ENCODE data around the gene PLEKHA6.

Gene PLEKHA6

DNA sequence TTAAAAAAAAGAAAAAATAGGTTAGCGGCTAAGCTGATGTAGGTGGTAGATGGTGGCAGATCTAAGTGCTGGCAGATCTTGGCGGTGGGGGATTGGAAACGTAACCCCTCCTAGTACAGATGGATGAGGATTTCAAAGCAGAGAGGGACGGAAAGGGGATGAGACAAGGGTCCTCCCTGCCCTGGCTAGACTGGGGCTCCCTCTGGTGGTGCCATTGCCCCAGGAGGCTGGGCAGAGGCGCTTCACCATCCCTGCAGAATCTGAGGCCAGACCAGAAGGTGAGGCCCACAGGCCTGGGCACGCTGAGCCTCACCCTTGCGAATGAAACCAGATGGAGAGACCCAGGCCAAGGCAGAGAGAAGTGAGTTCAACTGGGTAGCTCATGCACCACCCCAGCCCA lies 7.0 kb upstream of the PLEKHA6 start:
- no peak overlapping the region for H3K9ac ChIP-seq (ENCODE audit: low read length)
- H2BK120ac ChIP-seq (ENCODE audit: low read depth, low read length): no peak overlapping the region
- 84% methylated on average over 7 of the region's 7 CpGs for WGBS
- no peak overlapping the region for H3K4me3 ChIP-seq (ENCODE audit: insufficient read depth in 1 of 2, low read depth in 1 of 2, low read length in 2 of 2)
- DNase-seq: no peak
- no peak overlapping the region for H2BK12ac ChIP-seq (ENCODE audit: low read length in 2 of 2)
- no peak overlapping the region for H4K91ac ChIP-seq (ENCODE audit: low read length)
- no peak overlapping the region for H4K8ac ChIP-seq (ENCODE audit: low read length)
- H2AFZ ChIP-seq (ENCODE audit: low read depth, low read length): no peak overlapping the region
- H3K4ac ChIP-seq (ENCODE audit: low read depth in 1 of 2, low read length in 2 of 2): no peak overlapping the region
- H2BK5ac ChIP-seq (ENCODE audit: low read depth, low read length, poor library complexity, severe bottlenecking): no peak overlapping the region
- no peaks in the 10 kb centered on the region for H3K9me3 ChIP-seq (ENCODE audit: control insufficient read depth, low read length)
- peaks cover 0 to 3% of the 10 kb centered on the region in 2 experiments for H3K36me3 ChIP-seq (ENCODE audit: control insufficient read depth in 1 of 2, insufficient read depth in 2 of 2, low read depth in 1 of 2, low read length in 2 of 2)
- H3K23ac ChIP-seq (ENCODE audit: low read length in 2 of 2): no peak overlapping the region
- H3K27me3 ChIP-seq (ENCODE audit: control insufficient read depth in 1 of 2, insufficient read depth in 1 of 2, low read length in 2 of 2): peaks cover 68 to 91% of the 10 kb centered on the region in 2 experiments
- H3K4me1 ChIP-seq (ENCODE audit: control insufficient read depth, insufficient read depth, low read depth, low read length): peaks cover 5% of the 10 kb centered on the region
- no peak overlapping the region for H3K27ac ChIP-seq (ENCODE audit: low read length, poor library complexity, severe bottlenecking)
- H3K18ac ChIP-seq (ENCODE audit: low read depth in 1 of 2, low read length in 2 of 2): no peak overlapping the region
- no peak overlapping the region for H3K4me2 ChIP-seq (ENCODE audit: low read length, poor library complexity, severe bottlenecking)
- H3K79me1 ChIP-seq (replicated peaks; ENCODE audit: low read length, poor library complexity, severe bottlenecking): no peaks in the 10 kb centered on the region
- H3K14ac ChIP-seq (ENCODE audit: low read length in 2 of 2): no peak overlapping the region
- H2AK5ac ChIP-seq (ENCODE audit: low read length, severe bottlenecking): no peak overlapping the region
- H2BK15ac ChIP-seq (ENCODE audit: low read depth, poor library complexity, severe bottlenecking): no peak overlapping the region

DNA sequence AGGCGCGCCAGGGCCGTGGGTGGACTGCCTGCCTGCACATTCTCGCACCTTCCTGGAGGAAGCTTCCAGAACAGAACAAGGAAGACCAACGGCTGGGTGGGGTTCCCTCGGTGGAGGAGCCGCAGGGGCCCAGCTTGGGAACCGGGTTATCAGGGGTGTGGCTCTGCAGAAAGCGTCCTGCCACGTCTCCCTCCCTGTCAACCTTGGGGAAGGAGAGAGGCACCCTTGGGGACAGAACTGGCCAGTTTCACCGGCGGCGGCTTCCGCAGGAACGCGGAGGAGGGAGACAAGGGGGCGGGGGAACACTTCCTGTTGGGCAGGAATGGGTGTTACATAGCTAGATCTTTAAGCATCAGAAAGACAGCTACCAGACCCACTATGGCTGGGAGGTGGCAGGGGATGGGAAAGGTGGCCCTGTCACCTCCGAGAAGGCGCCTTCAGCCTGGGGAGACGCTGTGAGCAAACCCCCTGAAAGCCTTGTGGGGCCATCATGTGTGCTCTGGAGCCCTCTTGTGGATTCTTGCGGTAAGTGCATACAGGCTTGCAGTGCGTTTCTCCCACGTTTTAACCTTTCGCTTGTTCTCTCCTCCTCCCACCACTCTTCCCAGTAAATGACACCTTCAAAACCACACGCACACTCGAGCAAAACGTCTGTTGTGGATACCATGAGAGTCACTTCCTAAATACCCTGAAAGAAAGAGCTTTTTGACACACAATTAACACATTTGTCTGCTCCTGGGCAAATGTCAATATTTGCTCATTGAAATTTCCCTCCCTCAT lies 3.8 kb upstream of the PLEKHA6 start:
- peaks cover 68 to 89% of the 10 kb centered on the region in 2 experiments for H3K27me3 ChIP-seq (ENCODE audit: control insufficient read depth in 1 of 2, insufficient read depth in 1 of 2, low read length in 2 of 2)
- H3K4me3 ChIP-seq (ENCODE audit: insufficient read depth in 1 of 2, low read depth in 1 of 2, low read length in 2 of 2): peak overlapping the region; percentile 51 to 75
- H2AFZ ChIP-seq (ENCODE audit: low read depth, low read length): peak overlapping the region; percentile 57
- H3K18ac ChIP-seq (ENCODE audit: low read depth in 1 of 2, low read length in 2 of 2): peak overlapping the region; percentile 94 to 98
- H4K8ac ChIP-seq (ENCODE audit: low read length): peak overlapping the region; percentile 99
- peak overlapping the region; percentile 80 to 90 for H3K4ac ChIP-seq (ENCODE audit: low read depth in 1 of 2, low read length in 2 of 2)
- H3K14ac ChIP-seq (ENCODE audit: low read length in 2 of 2): peak overlapping the region in 1 of 2 experiments; percentile 48
- H2AK5ac ChIP-seq (ENCODE audit: low read length, severe bottlenecking): no peak overlapping the region
- no peaks in the 10 kb centered on the region for H3K9me3 ChIP-seq (ENCODE audit: control insufficient read depth, low read length)
- H3K79me1 ChIP-seq (replicated peaks; ENCODE audit: low read length, poor library complexity, severe bottlenecking): no peaks in the 10 kb centered on the region
- H2BK12ac ChIP-seq (ENCODE audit: low read length in 2 of 2): peak overlapping the region; percentile 79 to 84
- peaks cover 11% of the 10 kb centered on the region for H3K4me1 ChIP-seq (ENCODE audit: control insufficient read depth, insufficient read depth, low read depth, low read length)
- no peak overlapping the region for H2BK5ac ChIP-seq (ENCODE audit: low read depth, low read length, poor library complexity, severe bottlenecking)
- H3K4me2 ChIP-seq (ENCODE audit: low read length, poor library complexity, severe bottlenecking): peak overlapping the region; percentile 93
- 9% methylated on average over 26 of the region's 27 CpGs for WGBS
- peak overlapping the region; percentile 69 for H3K9ac ChIP-seq (ENCODE audit: low read length)
- H4K91ac ChIP-seq (ENCODE audit: low read length): peak overlapping the region; percentile 92
- H3K27ac ChIP-seq (ENCODE audit: low read length, poor library complexity, severe bottlenecking): no peak overlapping the region
- H3K36me3 ChIP-seq (ENCODE audit: control insufficient read depth in 1 of 2, insufficient read depth in 2 of 2, low read depth in 1 of 2, low read length in 2 of 2): peaks cover 0 to 3% of the 10 kb centered on the region in 2 experiments
- DNase-seq: peak; percentile 79
- H2BK120ac ChIP-seq (ENCODE audit: low read depth, low read length): peak overlapping the region; percentile 96
- peak overlapping the region; percentile 98 for H2BK15ac ChIP-seq (ENCODE audit: low read depth, poor library complexity, severe bottlenecking)
- peak overlapping the region in 1 of 2 experiments; percentile 65 for H3K23ac ChIP-seq (ENCODE audit: low read length in 2 of 2)

GRCh38 chr1:204362984-204363334 lies 3.2 kb upstream of the PLEKHA6 start:
- peak overlapping the region; percentile 57 for H2AFZ ChIP-seq (ENCODE audit: low read depth, low read length)
- H2AK5ac ChIP-seq (ENCODE audit: low read length, severe bottlenecking): no peak overlapping the region
- H3K79me1 ChIP-seq (replicated peaks; ENCODE audit: low read length, poor library complexity, severe bottlenecking): no peaks in the 10 kb centered on the region
- peak overlapping the region; percentile 3 to 75 for H3K4me3 ChIP-seq (ENCODE audit: insufficient read depth in 1 of 2, low read depth in 1 of 2, low read length in 2 of 2)
- DNase-seq: no peak
- no peak overlapping the region for H2BK5ac ChIP-seq (ENCODE audit: low read depth, low read length, poor library complexity, severe bottlenecking)
- H3K9me3 ChIP-seq (ENCODE audit: control insufficient read depth, low read length): no peaks in the 10 kb centered on the region
- peaks cover 71 to 89% of the 10 kb centered on the region in 2 experiments for H3K27me3 ChIP-seq (ENCODE audit: control insufficient read depth in 1 of 2, insufficient read depth in 1 of 2, low read length in 2 of 2)
- H2BK12ac ChIP-seq (ENCODE audit: low read length in 2 of 2): peak overlapping the region; percentile 79 to 84
- peak overlapping the region; percentile 96 for H2BK120ac ChIP-seq (ENCODE audit: low read depth, low read length)
- peaks cover 0 to 3% of the 10 kb centered on the region in 2 experiments for H3K36me3 ChIP-seq (ENCODE audit: control insufficient read depth in 1 of 2, insufficient read depth in 2 of 2, low read depth in 1 of 2, low read length in 2 of 2)
- peak overlapping the region; percentile 92 for H4K91ac ChIP-seq (ENCODE audit: low read length)
- H3K14ac ChIP-seq (ENCODE audit: low read length in 2 of 2): no peak overlapping the region
- H2BK15ac ChIP-seq (ENCODE audit: low read depth, poor library complexity, severe bottlenecking): peak overlapping the region; percentile 98
- H3K27ac ChIP-seq (ENCODE audit: low read length, poor library complexity, severe bottlenecking): no peak overlapping the region
- peak overlapping the region; percentile 93 for H3K4me2 ChIP-seq (ENCODE audit: low read length, poor library complexity, severe bottlenecking)
- H4K8ac ChIP-seq (ENCODE audit: low read length): peak overlapping the region; percentile 99
- H3K23ac ChIP-seq (ENCODE audit: low read length in 2 of 2): peak overlapping the region in 1 of 2 experiments; percentile 65
- H3K4me1 ChIP-seq (ENCODE audit: control insufficient read depth, insufficient read depth, low read depth, low read length): peaks cover 11% of the 10 kb centered on the region
- peak overlapping the region; percentile 80 to 90 for H3K4ac ChIP-seq (ENCODE audit: low read depth in 1 of 2, low read length in 2 of 2)
- peak overlapping the region; percentile 94 to 98 for H3K18ac ChIP-seq (ENCODE audit: low read depth in 1 of 2, low read length in 2 of 2)
- WGBS: 71% methylated on average over 11 of the region's 11 CpGs
- peak overlapping the region; percentile 69 for H3K9ac ChIP-seq (ENCODE audit: low read length)

DNA sequence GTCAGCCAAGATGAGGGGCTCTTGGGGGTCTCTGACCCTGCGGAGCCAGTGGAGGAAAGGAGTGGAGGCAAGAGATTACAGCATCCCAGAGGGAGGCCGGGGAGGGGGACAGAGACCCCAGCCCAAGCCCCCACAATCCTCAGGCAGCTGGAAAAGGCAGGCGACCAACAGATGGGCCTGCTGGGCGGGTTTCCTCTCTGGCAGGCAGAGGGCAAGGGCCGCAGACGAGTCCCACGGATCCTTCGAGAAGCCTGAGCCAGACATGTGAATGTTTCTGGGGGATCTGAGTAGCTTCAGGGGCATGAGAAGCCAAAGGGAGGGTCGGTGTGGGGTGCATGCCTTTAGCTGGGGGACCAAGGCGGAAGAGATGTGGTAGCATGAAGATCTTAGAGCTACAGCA lies 2.1 kb upstream of the PLEKHA6 start:
- Histone ChIP-seq H3K27ac (ENCODE audit: low read length, poor library complexity, severe bottlenecking) (no peak overlapping the region), H2BK12ac (ENCODE audit: low read length in 2 of 2) (peak overlapping the region in 1 of 2 experiments; percentile 15), H4K8ac (ENCODE audit: low read length) (no peak overlapping the region), H2BK15ac (ENCODE audit: low read depth, poor library complexity, severe bottlenecking) (no peak overlapping the region), H2BK5ac (ENCODE audit: low read depth, low read length, poor library complexity, severe bottlenecking) (no peak overlapping the region), H3K18ac (ENCODE audit: low read depth in 1 of 2, low read length in 2 of 2) (no peak overlapping the region), H3K4me3 (ENCODE audit: insufficient read depth in 1 of 2, low read depth in 1 of 2, low read length in 2 of 2) (no peak overlapping the region), H2AFZ (ENCODE audit: low read depth, low read length) (no peak overlapping the region), H3K27me3 (ENCODE audit: control insufficient read depth in 1 of 2, insufficient read depth in 1 of 2, low read length in 2 of 2) (peaks cover 78% of the 10 kb centered on the region in 2 experiments), H2BK120ac (ENCODE audit: low read depth, low read length) (no peak overlapping the region), H3K9me3 (ENCODE audit: control insufficient read depth, low read length) (no peaks in the 10 kb centered on the region), H2AK5ac (ENCODE audit: low read length, severe bottlenecking) (no peak overlapping the region), H3K9ac (ENCODE audit: low read length) (no peak overlapping the region), H3K14ac (ENCODE audit: low read length in 2 of 2) (no peak overlapping the region), H3K4me1 (ENCODE audit: control insufficient read depth, insufficient read depth, low read depth, low read length) (peaks cover 11% of the 10 kb centered on the region), H4K91ac (ENCODE audit: low read length) (no peak overlapping the region), H3K36me3 (ENCODE audit: control insufficient read depth in 1 of 2, insufficient read depth in 2 of 2, low read depth in 1 of 2, low read length in 2 of 2) (peaks cover 0 to 3% of the 10 kb centered on the region in 2 experiments), H3K23ac (ENCODE audit: low read length in 2 of 2) (no peak overlapping the region), H3K79me1 (replicated peaks; ENCODE audit: low read length, poor library complexity, severe bottlenecking) (no peaks in the 10 kb centered on the region), H3K4ac (ENCODE audit: low read depth in 1 of 2, low read length in 2 of 2) (no peak overlapping the region), H3K4me2 (ENCODE audit: low read length, poor library complexity, severe bottlenecking) (no peak overlapping the region)
- WGBS: 93% methylated on average over 10 of the region's 10 CpGs
- DNase-seq: no peak

Measured in mesenchymal stem cell (in vitro differentiated cells and primary cell).